Measurements from ENCODE around the gene S100A10.

- TF ChIP-seq RFX5 (IDR thresholded peaks at IDR 0.05; ENCODE audit: low read depth, low read length) (no peak), CTCF (conservative IDR thresholded peaks at IDR 0.05; ENCODE audit: low read depth, low read length) (no peak), POLR2A (IDR thresholded peaks at IDR 0.05; ENCODE audit: low read depth, low read length) (peak; percentile 98), RAD21 (IDR thresholded peaks at IDR 0.05; ENCODE audit: low read length) (no peak), MAZ (IDR thresholded peaks at IDR 0.05; ENCODE audit: borderline replicate concordance, low read depth, low read length) (peak; percentile 74; the same call in 1 of the 2 replicates), CEBPB (IDR thresholded peaks at IDR 0.05; ENCODE audit: low read depth, low read length) (peak; percentile 57), ELK1 (IDR thresholded peaks at IDR 0.05; ENCODE audit: borderline replicate concordance, low read depth, low read length) (no peak), RCOR1 (IDR thresholded peaks at IDR 0.05; ENCODE audit: insufficient replicate concordance, low read length) (no peak), CHD1 (IDR thresholded peaks at IDR 0.05; ENCODE audit: low read depth, low read length) (no peak; the same call in 1 of the 2 replicates), NFE2L2 (IDR thresholded peaks at IDR 0.05; ENCODE audit: low read depth, low read length) (no peak), FOS (IDR thresholded peaks at IDR 0.05; ENCODE audit: low read depth, low read length) (no peak), MAFK (IDR thresholded peaks at IDR 0.05; ENCODE audit: low read depth, low read length) (no peak), USF2 (IDR thresholded peaks at IDR 0.05; ENCODE audit: low read depth, low read length) (no peak), MXI1 (IDR thresholded peaks at IDR 0.05; ENCODE audit: borderline replicate concordance, low read depth, low read length) (peak; percentile 91)
These were observed 42.9 kb upstream of the S100A10 start, which contains the start of gene S100A11 for GRCh38 chr1:152036267-152037216.

Data from IMR-90 (cell line).